VCaP (cell line): ENCODE results near the gene CMTM1.
"Not testable (repeated sequence)": the region's sequence is repeated elsewhere in the genome, so short reads cannot be mapped to it uniquely, and the experiment has no call there.

Experiments
- H3K27ac ChIP-seq: fragments of 450-650 bp; 2 replicates; pipeline ENCODE4 v1.5.1; 2017
- CTCF ChIP-seq: fragments of 450-650 bp; conservative IDR thresholded peaks from 2 replicates; pipeline ENCODE4 v1.5.1; 2017; ENCODE audit warnings: mild to moderate bottlenecking, moderate library complexity

CMTM1 gene

DNA sequence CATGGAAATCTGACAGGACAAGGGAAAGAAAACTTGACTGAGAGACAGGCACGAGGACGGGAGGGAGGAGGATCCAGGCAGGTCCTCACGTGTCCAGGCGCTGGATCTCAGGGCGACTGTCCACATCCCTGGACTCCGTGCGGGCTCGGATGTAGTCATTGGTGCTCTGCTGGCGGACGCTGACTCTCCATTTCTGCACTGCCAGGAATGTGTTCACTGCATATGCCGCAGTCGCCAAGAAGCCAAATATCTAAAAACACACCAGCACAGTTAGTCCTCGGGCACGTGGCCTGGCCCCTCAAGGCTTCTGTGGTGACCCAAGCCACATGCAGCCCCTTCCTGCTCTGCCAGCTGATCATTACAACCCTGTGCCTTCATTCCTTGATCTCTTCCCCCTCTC is 55.7 kb downstream of the CMTM1 start:
- H3K27ac ChIP-seq, result no peak overlapping the region

GRCh38 chr16:66622863-66623262 is 56.6 kb downstream of the CMTM1 start:
- H3K27ac ChIP-seq, result no peak overlapping the region
- no peak for TF ChIP-seq CTCF

More for the DNA sequence above, 55.7 kb downstream of the CMTM1 start:
- TF ChIP-seq CTCF, result no peak

- no peak for TF ChIP-seq CTCF
- no peak overlapping the region for H3K27ac ChIP-seq
Measured at GRCh38 chr16:66623755-66624154, 57.5 kb downstream of the CMTM1 start.

- not testable (repeated sequence) for H3K27ac ChIP-seq
Measured at GRCh38 chr16:66627611-66628378, 61.6 kb downstream of the CMTM1 start.
